Glomerular visceral epithelial cell (primary cell): Measurements from ENCODE around the gene HTRA3.
"Not testable (repeated sequence)": the region's sequence is repeated elsewhere in the genome, so short reads cannot be mapped to it uniquely, and the experiment has no call there.

Source experiments
- DNase-seq: peaks from one replicate; pipeline ENCODE4 v3.0.0-alpha.2; 2016; ENCODE audit errors: extremely low spot score

Gene HTRA3

DNA sequence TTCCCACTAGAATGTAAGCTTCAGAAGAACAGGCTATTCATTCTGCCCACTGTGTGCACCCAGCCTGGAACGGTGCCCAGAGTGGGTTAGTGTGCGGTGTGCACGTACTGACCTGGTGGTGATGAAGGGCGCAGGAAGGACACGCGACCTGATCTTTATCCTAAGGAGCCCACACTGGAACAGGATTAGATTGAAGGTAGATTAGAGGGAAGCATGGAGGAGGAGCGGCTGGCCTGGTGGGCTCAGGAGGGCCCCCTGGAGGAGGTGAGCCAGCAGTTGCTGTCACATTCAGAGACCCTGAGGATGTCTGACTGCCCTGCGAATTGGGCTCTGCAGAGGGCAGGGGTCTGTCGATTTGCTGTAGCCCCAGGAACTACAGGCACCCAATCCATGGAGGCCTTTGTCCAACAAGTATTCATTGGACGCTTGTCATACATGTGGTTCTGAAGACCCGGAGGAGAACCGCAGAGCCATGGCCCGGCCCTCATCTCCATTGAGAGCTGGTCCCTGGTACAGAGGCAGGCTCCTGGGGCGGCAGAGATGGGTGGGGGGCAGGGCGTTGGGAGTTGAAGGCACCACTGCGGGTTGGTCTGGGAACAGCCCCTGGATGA is 73.2 kb downstream of the HTRA3 start:
- no peak for DNase-seq

DNA sequence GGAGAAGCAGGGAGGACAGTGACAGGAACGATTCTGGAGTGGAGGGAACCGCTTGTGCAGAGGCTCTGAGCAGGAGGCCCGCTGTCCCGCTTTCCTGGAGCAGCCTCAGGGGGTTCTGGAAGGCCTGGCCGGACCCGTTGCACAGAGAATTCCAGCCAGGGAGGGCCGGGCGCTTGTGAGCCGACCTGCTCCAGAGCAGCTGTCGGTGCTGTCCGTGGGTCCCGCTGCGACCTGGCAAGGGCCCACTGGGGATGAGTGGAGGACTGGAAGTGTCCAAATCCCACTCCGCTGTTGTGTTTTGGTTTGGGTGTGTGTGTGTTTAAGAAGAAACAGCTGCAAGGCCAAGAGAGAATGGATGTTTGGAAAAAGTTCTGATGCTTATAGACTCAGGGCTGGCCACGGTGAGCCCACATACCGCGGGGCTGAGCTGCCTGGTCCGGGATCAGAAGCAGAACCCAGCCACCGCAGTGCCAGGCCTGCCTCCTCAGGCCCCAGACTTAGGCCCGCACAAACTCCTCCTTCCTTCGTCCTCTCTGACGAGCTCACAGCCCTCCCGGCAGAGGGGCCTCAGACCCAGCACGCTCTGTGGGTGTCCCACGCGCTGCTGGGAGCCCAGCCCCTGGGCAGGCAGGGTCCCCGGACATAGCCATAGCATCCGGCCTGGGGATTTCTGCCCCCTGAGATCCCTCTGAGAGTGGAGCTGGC is 73.9 kb downstream of the HTRA3 start:
- no peak for DNase-seq

DNA sequence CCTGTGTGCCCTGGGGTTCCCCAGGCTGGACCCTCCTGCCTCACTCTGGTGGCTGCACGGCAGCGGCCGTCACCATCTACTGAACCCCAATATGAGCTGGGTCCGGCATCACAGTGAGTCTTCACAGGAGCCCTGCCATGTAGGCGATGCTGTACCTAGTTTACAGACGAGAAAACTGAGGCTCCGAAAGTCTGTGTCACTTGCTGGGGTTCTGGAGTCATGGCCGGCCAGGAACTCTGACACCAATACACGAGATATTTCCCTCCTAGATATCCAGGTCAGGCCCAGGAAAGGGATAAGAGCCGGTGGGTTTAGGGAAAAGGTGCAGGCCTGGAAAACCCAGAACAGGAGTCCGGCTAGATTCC is 74.4 kb downstream of the HTRA3 start:
- DNase-seq = no peak

DNA sequence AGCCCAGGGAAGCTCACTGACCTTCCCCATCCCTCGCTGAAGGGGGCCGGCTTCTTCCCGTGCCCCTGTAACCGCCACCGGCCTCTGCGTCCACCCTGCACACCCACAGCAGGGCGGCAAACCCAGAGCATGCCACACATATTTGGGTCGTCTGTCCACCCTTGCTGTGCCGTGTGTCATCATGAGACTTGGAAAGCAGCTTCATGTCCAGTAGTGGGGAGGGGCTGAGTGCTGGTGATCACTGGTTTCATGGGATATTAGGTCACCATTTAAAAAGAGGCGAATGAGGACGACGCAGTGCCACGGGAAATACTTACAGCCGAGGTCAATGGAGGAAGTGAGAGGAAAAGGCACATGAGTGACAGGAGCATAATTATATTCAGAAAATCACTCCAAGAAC is 74.8 kb downstream of the HTRA3 start:
- no peak for DNase-seq

DNA sequence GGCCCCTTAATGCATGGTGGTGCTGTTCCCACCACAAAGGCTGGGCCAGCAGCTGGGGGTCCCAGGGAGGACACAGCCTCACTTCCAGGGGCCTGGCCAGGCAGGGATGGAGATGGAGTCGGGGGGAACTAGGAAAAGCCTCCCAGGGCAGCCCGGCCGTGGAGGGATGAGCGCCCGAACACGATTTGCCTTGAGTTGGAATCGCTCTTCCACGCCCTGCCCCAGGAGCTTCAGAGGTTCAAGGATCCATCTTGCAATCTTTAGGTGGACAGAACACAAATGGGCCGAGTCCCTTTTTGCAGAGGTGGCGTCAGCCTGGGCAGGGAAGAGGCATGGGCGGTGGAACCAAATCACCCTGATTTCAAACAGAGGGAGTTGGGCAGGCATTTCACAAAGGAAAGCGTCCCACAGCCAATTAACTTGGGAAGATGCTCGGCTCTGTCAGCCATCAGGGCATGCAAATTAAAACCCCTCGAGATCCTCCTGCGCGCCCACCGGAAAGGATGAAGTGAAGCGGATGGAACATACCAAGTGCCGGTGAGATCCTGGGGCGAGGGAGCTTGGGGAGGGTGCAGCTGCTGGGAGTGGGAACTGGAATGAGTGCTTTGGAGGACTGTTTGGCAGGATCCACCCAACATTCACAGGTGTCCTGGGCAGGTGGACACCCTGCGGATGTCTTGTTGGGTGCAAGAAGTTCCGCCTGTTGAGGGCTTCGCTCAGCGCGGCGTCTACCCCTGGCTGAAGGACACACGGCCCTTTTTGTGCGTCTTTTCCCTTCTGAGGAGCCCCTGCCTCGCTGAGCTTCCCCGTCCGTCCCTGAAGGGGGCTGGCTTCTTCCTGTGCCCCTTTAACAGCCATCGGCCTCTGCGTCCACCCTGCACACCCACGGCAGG is 75.7 kb downstream of the HTRA3 start:
- DNase-seq = no peak

DNA sequence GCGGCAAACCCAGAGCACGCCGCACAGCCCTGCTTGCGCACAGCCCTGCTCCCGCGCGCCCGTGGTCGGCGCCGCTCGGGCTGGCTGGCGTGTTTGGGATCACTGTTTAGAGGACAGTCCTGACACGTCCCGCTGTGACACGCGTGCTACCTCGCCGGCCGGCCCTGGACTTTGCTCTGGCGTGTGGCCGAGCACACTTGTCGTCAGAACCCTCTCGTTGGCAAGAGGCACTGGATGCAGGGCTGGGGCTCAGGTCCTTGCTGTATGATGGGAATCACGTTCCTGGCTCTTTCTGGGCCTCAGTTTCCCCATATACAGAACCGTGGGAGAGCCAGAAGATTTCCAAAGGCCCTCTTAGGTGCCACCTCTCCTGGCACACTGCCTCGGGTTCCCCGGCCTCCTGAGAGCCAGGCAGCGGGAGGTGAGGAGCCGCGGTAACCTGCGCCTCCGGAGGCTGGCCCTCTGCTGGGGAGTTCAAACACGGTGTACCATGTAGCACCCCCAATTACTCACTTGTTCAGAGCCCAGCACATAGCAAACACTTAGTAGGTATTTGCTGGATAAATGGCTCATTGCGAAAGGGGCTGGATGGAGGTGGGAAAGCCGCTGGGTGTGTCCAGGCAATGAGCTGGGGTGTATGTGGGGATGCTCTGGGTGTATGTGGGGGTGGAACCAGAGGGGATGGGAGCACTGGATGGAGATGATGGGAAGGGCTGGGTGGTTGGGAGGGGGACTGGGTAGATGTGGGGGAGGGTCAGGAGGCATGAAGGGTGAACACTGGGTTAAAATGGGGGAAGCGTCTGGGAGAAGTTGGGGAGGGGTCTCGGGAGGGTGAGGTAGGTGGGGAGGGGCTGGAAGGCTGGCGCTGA is 76.6 kb downstream of the HTRA3 start:
- no peak for DNase-seq

DNA sequence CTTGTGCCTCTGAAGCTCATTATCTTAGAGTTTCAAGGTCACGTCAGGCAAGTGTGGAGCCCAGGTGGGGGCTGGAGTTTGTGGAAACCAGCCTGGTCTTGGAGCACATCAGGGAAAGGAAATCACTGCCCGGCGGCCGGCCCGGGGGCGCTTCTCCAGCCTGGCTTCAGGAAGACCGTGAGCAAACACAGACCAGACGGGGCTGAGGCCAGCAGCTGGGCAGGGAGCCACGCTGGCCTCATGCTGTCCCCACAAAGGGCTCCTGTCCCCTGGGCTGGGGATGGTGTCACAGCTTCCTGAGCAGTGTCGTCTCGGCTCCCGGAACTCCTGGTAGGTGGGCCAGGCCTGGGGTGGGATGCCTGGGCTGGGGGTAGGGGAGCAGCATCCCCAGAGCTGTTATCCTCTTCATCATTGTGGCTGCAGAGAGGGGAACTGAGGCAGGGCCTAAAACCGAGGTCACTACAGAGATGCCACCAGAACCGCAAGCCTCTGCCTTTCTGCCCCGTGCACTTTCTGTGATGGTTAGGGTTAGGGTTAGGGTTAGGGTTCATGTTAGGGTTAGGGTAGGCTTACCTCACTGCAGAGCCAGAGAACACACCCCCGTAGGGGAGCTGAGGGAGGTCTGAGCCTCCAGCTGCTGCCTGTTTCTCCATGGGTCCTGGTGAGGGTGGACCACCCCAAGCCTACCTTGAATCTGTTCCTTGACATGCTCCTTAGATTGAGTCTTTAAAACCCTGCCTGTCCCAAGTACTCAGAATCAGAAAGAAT is 77.5 kb downstream of the HTRA3 start:
- DNase-seq = no peak

DNA sequence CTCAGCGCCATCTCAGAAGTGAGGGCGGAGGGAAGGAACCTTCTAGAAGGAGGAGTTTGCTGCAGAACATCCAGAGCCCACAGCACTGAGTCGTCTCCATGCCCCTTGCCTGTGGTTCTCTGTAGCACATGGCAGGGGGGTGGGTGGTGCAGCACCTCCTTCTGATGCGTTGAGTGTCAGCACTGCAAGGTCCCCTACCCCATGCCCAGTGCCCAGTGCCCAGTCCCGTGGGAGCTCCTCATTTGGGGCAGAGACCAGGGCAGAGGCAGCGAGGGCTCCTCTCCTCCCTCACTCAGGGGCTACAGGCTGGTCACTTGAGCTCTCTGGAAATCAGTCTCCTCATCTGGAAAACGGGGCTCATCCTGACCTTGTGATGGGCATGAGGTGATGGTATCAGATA is 78.1 kb downstream of the HTRA3 start:
- DNase-seq = no peak

DNA sequence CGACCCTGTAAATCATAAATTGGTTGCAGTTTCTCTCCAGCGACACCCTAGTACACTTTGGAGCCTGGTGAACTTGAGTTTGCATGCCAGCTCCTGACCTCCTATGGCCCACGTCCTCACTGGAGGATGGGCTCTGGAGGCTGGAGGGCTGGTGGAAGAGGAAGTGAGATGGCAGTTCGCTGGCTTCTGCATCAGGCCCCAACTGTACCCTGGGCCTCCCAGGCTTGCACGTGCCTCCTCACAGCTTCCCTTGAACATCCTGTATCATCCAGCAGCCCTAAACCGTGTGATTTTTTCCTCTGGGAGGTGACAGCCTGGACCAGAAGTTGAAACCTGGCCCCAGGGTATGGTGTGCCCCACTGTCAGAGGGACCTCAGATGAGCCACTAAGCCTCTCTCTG is 78.5 kb downstream of the HTRA3 start:
- DNase-seq = no peak

DNA sequence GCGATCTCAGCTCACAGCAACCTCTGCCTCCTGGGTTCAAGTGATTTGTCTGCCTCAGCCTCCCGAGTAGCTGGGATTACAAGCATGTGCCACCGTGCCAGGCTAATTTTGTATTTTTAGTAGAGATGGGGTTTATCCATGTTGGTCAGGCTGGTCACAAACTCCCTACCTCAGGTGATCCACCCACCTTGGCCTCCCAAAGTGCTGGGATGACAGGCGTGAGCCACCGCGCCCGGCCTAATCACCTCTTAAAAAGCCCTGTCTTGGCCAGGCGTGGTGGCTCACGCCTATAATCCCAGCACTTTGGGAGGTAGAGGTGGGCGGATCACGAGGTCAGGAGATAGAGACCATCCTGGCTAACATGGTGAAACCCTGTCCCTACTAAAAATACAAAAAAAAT is 79.7 kb downstream of the HTRA3 start:
- not testable (repeated sequence) for DNase-seq

DNA sequence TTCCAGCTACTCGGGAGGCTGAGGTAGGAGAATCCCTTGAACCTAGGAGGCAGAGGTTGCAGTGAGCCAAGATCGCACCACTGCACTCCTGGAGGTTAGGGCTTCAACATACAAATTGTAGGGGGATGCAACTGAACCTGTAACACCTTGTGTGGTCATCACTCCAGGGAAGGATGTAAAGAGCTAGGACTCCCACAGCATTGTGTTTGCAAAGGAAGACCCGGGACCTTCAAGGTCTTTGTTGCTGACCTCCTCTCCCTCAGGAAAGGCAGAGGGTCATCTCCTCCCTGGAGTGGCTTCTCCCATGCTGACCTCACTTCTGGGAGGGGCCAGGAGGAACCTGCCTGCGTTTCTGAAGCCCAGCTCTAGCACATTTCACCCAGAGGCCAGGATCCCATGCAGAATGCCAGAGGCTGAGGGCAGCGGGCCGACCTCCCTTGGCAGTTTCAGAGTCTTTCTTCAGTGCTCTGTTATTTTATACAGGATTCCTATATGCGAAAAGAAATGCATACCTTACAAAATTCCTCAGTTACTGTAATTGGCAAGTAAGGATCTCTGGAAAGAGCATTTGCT is 80.2 kb downstream of the HTRA3 start:
- DNase-seq = no peak

DNA sequence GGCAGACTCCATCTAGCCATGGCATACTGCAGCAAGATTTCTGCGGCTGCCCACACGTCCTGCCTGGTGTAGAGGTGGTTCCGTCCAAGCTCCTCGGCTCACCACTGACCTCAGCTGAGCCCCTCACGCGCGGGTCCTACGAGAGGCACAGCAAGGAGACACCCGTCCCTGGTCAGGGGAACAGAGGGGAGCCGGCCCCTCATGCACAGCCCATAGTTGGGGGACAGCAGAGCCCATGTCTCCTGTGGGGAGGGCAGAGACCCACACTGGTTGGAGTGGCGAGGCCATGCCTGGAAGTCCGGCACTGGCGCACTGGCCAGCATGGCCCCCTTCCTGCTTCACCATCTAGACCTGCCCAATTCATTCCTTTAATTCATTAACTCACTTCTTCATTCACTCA is 80.8 kb downstream of the HTRA3 start:
- no peak for DNase-seq

DNA sequence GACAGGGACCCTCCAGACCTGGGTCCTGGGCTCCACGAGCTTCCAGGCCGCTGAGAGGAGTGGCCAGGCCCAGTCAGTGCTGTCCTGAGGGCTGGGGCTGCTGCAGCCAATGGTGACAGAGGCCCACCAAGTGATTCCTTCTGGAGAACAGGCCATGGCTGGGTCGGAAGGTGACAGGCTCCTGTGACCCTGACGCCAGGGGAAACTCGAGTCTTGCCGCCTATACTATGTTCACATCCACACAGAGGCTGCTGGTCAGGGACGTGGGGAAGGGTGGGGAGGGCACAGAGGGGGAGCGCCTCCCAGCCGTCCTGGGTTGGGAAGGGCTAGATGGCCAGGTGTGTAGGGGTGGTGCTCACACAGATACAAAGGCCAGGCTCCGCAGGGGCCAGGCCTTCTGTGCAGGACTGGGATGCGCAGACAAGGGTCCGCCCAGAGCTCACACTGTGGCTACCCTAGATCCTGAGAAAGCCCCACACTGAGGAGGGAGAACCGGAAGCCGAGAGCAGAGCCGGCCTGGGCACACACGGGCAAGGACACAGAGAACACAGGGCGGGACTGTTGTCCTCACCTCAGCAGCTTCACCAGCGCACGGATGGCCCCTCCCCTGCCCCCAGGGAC is 81.4 kb downstream of the HTRA3 start:
- DNase-seq = no peak

DNA sequence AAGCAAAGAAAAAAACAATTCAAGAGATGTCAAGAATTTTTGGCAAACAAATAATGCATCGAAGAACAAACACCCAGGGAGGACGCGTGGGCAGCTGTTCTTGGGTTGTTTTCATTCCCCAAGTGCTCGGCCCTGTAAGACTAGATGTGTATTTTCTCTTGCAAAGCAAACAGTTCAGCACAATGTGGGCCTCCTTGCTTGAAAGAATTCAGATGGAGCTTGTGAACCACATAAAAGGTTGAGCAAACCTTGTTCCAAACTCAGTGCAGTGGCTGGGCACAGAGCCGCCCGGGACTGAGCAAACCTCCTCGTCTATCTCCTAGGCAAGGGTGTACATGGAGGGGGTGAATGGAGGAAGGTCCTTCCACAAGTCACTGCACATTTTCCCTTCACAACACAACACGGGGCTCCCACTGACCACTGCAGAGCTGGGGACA is 82.4 kb downstream of the HTRA3 start:
- no peak for DNase-seq

DNA sequence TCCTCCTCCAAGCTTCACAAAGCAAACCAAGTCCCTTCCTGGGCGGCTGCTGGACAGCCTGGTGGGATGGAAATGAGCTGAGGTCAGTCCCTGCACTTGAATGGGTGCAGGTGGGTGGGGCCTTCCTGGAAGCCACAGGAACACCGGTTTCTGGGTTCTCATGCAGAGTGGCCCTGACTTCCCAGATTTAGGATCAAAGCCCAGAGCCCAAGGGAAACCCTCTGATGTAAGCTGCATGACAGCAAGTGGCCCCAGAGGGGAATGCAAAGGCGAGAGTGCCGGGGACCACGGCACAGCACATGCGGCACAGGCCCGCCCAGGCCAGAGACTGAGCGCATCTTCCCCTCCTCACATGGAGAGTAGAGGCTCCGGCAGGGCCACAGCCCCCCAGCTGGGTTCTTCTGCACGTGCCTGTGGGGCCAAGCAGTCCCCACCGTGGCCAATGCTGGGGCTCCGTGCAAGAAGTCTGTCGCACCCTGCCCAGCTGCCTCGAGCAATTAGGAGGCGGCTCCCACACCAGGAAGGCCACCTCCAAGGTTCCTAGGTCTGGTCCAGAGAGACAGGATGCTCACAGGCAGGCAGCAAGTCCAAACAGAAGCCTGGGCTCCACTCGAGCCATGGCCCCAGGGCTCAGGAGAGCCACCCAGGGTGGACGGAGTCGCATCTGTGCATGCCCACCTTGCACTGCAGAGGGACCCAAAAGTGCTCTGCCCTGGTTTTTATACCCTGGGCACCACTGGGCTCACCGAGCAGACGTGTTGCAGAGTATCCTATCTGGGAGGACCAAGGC is 83.0 kb downstream of the HTRA3 start:
- DNase-seq = no peak

DNA sequence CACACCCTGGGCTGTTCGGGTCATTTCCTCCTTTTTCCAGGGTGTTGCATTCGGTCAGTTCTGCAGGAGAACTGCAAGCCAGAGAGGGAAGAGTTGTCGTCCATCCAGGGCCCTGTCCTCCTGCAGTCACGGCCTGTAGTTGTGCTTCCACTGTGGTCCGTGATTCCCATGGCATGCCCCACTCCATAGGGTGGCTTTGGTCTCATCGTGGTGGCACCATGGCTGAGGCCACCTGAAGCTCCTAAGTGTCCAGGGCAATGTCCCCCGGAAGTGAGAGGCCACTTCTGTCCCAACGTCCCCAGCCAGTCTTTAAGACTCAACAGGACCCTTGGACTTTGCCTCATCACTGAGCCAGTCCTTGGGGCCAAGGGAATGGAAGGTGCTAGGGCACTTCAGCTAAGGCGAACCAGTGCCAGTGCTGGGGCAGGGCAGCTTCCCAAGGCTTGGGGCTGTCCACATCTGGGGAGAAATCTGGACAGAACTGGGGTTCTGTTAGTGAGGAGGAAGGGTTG is 83.7 kb downstream of the HTRA3 start:
- DNase-seq = no peak

DNA sequence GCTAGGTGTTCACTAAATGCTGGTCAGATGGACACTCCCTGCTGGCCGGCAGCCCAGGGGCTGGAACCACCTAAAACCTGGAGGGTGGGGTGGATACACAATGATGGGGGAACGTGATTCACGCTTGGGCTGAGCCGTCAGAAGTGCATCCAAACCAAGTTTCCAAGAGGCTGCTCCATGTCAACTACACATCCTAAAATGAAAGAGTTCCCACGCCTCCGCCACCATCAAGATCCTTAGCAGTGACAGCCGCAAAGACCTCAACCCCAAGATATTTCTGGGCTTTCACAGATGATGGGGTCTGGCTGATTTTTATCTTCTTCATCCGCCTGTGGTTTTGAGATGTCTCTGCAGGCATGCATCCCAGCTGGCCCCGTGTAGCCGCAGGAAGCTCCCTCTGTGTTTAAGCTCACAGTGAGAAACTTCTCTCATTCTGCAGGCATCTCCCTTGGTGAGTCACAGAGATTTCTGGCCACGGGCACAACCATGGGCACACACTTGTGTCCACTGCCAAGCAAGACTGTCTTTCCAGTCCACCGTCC is 84.4 kb downstream of the HTRA3 start:
- DNase-seq = peak; percentile 99

DNA sequence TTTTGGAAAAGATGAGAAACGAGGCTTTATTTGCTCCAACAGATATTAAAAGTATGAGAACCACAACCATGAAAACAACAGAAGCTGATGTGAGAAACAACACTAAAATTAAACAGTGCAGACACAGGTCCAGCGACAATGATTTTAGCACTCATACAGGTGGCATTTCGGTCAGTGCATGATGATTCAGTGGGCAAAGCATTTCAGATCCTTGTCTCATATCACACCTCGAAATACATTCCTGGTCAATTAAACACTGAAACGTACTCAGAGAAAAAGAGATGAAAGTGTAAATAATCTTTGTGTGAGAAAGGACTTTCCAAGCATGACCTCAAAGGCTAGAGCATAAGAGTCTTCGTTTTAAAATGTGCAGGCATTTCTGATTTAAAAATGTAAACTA is 85.8 kb downstream of the HTRA3 start:
- peak; percentile 86 for DNase-seq
